ENCODE measurements around the gene KAZN. TPM values are rescaled to one million over a fixed set of nuclear protein-coding genes. Genes with fewer than 3 reads are reported as not detected.

The KAZN gene
- total RNA-seq, 4 donors from 2014 or later, result 9.2 to 30.6 (median 21.2) TPM

DNA sequence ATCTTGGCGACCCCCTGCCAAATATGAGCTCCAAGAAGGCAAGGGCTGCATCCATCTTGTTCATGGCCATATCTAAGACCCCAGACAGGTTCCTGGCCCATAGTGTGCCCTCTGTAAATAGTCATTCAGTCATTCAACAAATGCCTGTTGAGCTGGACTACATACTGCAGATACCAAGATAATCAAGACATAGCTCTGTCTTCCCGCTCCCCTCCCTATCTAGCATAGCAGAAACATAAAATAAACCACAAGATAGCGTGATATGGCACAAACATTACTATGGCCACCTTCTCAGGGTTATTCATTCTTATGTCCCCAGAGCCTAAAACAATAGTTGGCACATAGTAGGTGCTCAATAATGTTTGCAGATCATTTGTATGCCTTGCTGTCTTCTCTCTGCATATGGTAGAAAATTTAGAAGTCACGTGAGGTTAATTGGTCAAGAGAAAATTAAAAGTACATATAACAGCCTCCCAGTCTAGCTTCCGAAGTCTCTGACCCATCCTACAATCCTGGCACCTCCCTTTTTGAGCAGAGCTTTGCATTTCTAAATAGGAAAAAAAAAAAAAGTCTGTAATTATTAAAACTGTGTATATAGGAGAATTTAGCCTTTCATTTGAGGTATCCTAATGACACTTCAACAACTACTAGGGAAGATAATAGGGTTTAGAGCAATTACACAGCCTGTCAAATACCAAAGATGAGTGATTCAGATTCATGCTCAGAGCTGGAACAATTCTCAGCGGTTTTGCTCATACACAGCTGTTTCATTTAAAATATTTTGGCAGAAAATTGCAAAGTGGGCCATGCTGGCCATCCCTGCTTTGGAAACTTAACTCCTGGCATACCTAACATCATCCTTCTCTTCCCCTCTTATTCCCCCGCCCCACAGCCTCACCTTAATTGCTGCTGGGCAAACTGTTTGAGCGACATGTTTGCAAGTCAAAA, 219.0 kb downstream of the KAZN start:
- TF ChIP-seq, protein P1, sequence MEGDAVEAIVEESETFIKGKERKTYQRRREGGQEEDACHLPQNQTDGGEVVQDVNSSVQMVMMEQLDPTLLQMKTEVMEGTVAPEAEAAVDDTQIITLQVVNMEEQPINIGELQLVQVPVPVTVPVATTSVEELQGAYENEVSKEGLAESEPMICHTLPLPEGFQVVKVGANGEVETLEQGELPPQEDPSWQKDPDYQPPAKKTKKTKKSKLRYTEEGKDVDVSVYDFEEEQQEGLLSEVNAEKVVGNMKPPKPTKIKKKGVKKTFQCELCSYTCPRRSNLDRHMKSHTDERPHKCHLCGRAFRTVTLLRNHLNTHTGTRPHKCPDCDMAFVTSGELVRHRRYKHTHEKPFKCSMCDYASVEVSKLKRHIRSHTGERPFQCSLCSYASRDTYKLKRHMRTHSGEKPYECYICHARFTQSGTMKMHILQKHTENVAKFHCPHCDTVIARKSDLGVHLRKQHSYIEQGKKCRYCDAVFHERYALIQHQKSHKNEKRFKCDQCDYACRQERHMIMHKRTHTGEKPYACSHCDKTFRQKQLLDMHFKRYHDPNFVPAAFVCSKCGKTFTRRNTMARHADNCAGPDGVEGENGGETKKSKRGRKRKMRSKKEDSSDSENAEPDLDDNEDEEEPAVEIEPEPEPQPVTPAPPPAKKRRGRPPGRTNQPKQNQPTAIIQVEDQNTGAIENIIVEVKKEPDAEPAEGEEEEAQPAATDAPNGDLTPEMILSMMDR (IDR thresholded peaks at IDR 0.05), result no peak
- ATAC-seq (ENCODE audit: low FRiP score) (no peak), DNase-seq (ENCODE audit: low spot score) (no peak)

DNA sequence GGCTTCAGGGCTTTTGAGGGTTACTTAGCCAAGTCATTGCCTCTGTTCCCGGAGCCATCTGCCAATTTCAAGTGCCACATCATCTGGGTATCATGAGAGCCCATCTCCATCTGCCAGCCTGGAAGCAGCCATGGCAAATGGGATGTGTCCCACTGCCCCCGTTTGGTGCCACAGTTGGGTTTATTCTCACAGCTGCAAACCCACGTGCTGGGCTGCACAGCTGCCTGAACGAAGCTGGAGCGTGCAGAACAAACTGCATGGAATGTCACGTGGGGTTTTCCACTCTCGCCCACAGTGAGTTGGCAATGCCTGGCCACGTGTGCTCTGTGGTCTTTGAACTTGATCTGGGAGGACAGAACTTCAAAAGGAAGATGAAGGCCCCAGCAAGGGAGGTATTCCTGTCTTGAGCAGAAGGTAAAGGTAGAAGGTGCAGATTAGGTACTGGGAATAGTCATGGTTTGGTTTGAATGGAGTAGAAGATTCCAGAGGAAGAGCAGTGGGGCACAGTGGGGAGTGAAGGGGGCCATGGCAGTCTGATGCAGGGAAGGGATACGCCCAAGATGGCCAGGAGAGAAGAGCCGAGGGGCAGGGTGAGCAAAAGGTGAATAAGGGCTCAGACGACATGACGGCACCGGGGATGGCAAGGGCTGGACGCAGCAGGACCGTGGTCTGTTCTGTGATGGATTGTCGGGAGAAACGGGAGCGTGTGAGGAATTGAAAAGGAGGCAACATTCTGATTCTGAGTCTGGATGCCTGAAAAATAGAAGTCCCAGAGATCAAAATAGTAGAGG, 222.0 kb downstream of the KAZN start:
- ATAC-seq (ENCODE audit: low FRiP score), result no peak
- no peak for DNase-seq (ENCODE audit: low spot score)
- TF ChIP-seq, protein P1 (IDR thresholded peaks at IDR 0.05), result no peak

- TF ChIP-seq, protein P1 (IDR thresholded peaks at IDR 0.05), result no peak
Observed at GRCh38 chr1:14822493-14822892, 224.0 kb downstream of the KAZN start.

GRCh38 chr1:14822996-14823395, 224.5 kb downstream of the KAZN start:
- no peak for DNase-seq (ENCODE audit: low spot score)
- no peak for ATAC-seq (ENCODE audit: low FRiP score)
- TF ChIP-seq, protein P1 (IDR thresholded peaks at IDR 0.05), result no peak

More at GRCh38 chr1:14822493-14822892, 224.0 kb downstream of the KAZN start:
- DNase-seq (ENCODE audit: low spot score) (no peak), ATAC-seq (ENCODE audit: low FRiP score) (no peak)

DNA sequence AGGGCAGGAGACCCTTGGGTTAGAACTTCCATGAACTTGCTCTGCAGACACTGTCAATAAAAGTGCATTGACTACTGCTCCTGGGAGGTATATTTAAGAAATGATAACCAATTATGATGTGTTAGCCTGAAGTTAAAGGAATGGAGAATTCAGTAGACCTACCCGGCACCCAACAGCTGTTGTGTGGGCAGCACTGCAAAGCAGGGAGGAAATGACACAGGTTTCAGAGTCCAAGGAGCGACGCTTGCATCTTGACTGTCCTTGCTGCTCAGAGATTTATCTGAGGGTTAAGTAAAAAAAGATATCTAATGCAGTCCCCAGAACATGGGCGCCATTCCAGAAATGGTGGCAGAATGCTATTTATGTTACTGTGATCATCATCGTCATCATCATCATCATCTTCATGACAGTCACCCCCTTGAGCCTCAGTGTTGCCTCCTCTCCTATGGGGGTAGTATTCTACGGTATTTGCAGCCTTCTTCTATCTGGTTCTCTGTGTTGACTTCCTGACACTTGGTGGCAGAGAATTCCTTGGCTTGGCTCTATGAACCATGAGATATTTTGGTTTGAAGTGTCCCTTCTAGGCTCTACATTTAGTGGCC, 225.9 kb downstream of the KAZN start:
- DNase-seq (ENCODE audit: low spot score) (no peak), ATAC-seq (ENCODE audit: low FRiP score) (no peak)
- TF ChIP-seq, protein P1 (IDR thresholded peaks at IDR 0.05), result no peak

- TF ChIP-seq, protein P1 (IDR thresholded peaks at IDR 0.05), result no peak
- no peak for DNase-seq (ENCODE audit: low spot score)
- ATAC-seq (ENCODE audit: low FRiP score), result no peak
Observed at GRCh38 chr1:14825396-14825795, 226.9 kb downstream of the KAZN start.

All from omental fat pad (tissue), 4 donors.